OCI-LY3 (cell line): ENCODE measurements around the gene HTR3E.

Experiments used
- H2AFZ ChIP-seq: fragments of 200-600, 300-600 bp; shearing (Covaris generic); 2 replicates; pipeline ENCODE4 v1.6.0; 2014; ENCODE audit warnings: antibody characterized with exemption, low read depth, low read length
- H3K27ac ChIP-seq: fragments of 200-600, 300-600 bp; sonication (generic); 2 replicates; pipeline ENCODE4 v1.5.1; 2014; ENCODE audit warnings: mild to moderate bottlenecking, low read length, moderate library complexity, mixed read lengths
- H3K27me3 ChIP-seq: fragments of 200-600, 300-600 bp; sonication (generic); 2 replicates; pipeline ENCODE4 v1.6.1; 2014; ENCODE audit warnings: low read depth, low read length, mixed read lengths
- H3K36me3 ChIP-seq: fragments of 200-600, 300-600 bp; sonication (generic); replicated peaks from 2 replicates; pipeline ENCODE3; 2014; ENCODE audit warnings: low read depth, low read length, mixed read lengths
- H3K4me1 ChIP-seq: fragments of 300-600, 200-600 bp; sonication (generic); 2 replicates; pipeline ENCODE4 v1.6.1; 2014; ENCODE audit warnings: low read length, mixed read lengths
- H3K4me2 ChIP-seq: fragments of 200-600, 300-600 bp; sonication (generic); 2 replicates; pipeline ENCODE4 v1.6.1; 2014; ENCODE audit warnings: low read length, mixed read lengths
- H3K4me3 ChIP-seq: fragments of 300-600, 200-600 bp; sonication (generic); 2 replicates; pipeline ENCODE4 v1.5.1; 2014; ENCODE audit warnings: antibody characterized with exemption, mild to moderate bottlenecking, low read length, moderate library complexity
- H3K79me2 ChIP-seq: fragments of 300-600, 200-600 bp; shearing (Covaris generic); 2 replicates; pipeline ENCODE4 v1.6.1; 2014; ENCODE audit warnings: mild to moderate bottlenecking, low read length, mixed read lengths
- H3K9ac ChIP-seq: fragments of 300-600, 200-600 bp; shearing (Covaris generic); 2 replicates; pipeline ENCODE4 v1.6.0; 2014; ENCODE audit warnings: mild to moderate bottlenecking, low read length, moderate library complexity
- H3K9me3 ChIP-seq: fragments of 200-600, 300-600 bp; shearing (Covaris generic); 2 replicates; pipeline ENCODE4 v1.6.1; 2014; ENCODE audit warnings: low read length, mixed read lengths; ENCODE audit not compliant: insufficient read depth
- H4K20me1 ChIP-seq: fragments of 200-600, 300-600 bp; sonication (generic); 2 replicates; pipeline ENCODE4 v1.6.1; 2016; ENCODE audit warnings: low read length, mixed read lengths; ENCODE audit not compliant: insufficient read depth
- EZH2phosphoT487 ChIP-seq: fragments of 200-600 bp; shearing (Covaris generic); IDR thresholded peaks from 2 replicates; pipeline ENCODE4 v1.6.1; 2018; ENCODE audit warnings: antibody characterized with exemption, mixed run types, low read depth
- TF ChIP-seq, protein P1 (sequence below): fragments of 200-600, 300-600 bp; sonication (generic); IDR thresholded peaks from 2 replicates; pipeline ENCODE4 v1.5.1; 2014; ENCODE audit warnings: antibody characterized with exemption, low read length, low read depth

HTR3E gene

DNA sequence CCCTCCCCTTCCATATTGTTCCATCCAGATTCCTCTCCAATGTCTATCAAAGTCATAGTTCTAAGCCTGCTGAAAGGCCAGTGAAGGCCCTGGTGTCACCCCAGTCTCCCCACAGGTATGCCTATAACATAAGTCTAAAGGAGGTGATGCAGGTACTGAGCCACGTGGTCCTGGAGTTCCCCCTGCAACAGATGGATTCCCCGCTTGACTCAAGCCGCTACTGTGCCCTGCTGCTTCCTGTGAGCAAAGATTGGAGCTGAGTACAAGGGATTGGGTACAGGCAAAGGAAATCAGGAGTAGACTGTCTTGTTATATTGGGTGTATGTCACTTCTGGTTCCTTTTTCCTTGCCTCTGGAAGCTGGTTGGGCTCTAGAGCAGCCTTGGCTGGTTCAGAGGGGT is 46.5 kb downstream of the HTR3E start:
- Histone ChIP-seq H3K4me3 (no peak overlapping the region), H3K9me3 (no peaks in the 10 kb centered on the region), H2AFZ (no peak overlapping the region), H3K79me2 (peaks cover 14% of the 10 kb centered on the region; the same call in 1 of the 2 replicates), H4K20me1 (no peaks in the 10 kb centered on the region), H3K4me1 (peaks cover 10% of the 10 kb centered on the region), H3K27ac (no peak overlapping the region), H3K27me3 (no peaks in the 10 kb centered on the region), H3K4me2 (no peak overlapping the region), H3K36me3 (peaks cover 58% of the 10 kb centered on the region), H3K9ac (no peak overlapping the region)
- TF ChIP-seq, protein P1, sequence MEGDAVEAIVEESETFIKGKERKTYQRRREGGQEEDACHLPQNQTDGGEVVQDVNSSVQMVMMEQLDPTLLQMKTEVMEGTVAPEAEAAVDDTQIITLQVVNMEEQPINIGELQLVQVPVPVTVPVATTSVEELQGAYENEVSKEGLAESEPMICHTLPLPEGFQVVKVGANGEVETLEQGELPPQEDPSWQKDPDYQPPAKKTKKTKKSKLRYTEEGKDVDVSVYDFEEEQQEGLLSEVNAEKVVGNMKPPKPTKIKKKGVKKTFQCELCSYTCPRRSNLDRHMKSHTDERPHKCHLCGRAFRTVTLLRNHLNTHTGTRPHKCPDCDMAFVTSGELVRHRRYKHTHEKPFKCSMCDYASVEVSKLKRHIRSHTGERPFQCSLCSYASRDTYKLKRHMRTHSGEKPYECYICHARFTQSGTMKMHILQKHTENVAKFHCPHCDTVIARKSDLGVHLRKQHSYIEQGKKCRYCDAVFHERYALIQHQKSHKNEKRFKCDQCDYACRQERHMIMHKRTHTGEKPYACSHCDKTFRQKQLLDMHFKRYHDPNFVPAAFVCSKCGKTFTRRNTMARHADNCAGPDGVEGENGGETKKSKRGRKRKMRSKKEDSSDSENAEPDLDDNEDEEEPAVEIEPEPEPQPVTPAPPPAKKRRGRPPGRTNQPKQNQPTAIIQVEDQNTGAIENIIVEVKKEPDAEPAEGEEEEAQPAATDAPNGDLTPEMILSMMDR, result no peak
- TF ChIP-seq EZH2phosphoT487, result no peak

DNA sequence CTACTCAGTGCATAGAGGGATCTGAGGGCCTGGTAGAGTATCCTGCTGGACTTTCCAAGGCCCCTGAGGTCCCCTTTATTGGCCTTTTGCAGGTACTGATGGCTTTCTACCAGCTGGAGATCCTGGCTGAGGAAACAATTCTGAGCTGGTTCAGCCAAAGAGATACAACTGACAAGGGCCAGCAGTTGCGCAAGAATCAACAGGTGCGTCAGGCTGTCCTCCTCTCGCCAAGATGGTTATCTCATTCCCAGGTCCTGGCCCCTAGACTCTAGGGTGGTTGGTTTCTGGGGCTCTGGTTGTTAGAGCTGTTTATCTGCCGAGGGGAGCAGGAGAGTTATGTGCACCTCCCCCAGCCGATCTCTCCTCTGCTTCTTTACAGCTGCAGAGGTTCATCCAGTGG is 47.6 kb downstream of the HTR3E start:
- H3K9me3 ChIP-seq, result no peaks in the 10 kb centered on the region
- peaks cover 10% of the 10 kb centered on the region for H3K4me1 ChIP-seq
- H3K36me3 ChIP-seq, result peaks cover 58% of the 10 kb centered on the region
- H2AFZ ChIP-seq, result no peak overlapping the region
- H4K20me1 ChIP-seq, result no peaks in the 10 kb centered on the region
- no peak for TF ChIP-seq EZH2phosphoT487
- TF ChIP-seq, protein P1, result no peak
- H3K9ac ChIP-seq, result no peak overlapping the region
- no peak overlapping the region for H3K4me3 ChIP-seq
- no peak overlapping the region for H3K4me2 ChIP-seq
- peaks cover 8% of the 10 kb centered on the region; the same call in 1 of the 2 replicates for H3K79me2 ChIP-seq
- no peak overlapping the region for H3K27ac ChIP-seq
- no peaks in the 10 kb centered on the region for H3K27me3 ChIP-seq

DNA sequence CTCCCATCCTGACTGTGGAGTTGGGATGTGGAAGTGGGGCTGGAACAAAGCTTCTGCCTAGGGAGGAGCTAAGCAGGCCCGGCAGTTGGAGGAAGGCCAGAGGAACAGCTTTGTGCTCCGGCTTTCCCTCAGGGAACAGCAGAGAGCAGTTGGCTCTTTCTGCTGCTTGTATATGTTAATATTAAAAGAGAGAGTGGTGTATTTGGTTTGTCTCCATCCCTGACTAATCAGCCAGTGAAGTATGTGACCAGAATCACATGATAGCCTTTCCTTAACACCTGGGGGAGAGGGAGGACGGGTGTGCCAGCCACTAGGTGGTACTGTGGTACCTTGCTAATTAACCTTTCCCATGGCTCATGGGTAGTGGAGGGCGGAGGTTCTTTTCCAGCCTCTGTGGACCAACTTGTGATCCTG is 48.3 kb downstream of the HTR3E start:
- no peak overlapping the region for H3K27ac ChIP-seq
- H2AFZ ChIP-seq, result no peak overlapping the region
- TF ChIP-seq, protein P1, result peak; percentile 48
- TF ChIP-seq EZH2phosphoT487, result no peak
- peaks cover 6% of the 10 kb centered on the region; the same call in 1 of the 2 replicates for H3K79me2 ChIP-seq
- H4K20me1 ChIP-seq, result no peaks in the 10 kb centered on the region
- H3K27me3 ChIP-seq, result no peaks in the 10 kb centered on the region
- no peak overlapping the region for H3K9ac ChIP-seq
- H3K4me2 ChIP-seq, result no peak overlapping the region
- no peaks in the 10 kb centered on the region for H3K9me3 ChIP-seq
- peaks cover 55% of the 10 kb centered on the region for H3K36me3 ChIP-seq
- peaks cover 10% of the 10 kb centered on the region for H3K4me1 ChIP-seq
- H3K4me3 ChIP-seq, result no peak overlapping the region

DNA sequence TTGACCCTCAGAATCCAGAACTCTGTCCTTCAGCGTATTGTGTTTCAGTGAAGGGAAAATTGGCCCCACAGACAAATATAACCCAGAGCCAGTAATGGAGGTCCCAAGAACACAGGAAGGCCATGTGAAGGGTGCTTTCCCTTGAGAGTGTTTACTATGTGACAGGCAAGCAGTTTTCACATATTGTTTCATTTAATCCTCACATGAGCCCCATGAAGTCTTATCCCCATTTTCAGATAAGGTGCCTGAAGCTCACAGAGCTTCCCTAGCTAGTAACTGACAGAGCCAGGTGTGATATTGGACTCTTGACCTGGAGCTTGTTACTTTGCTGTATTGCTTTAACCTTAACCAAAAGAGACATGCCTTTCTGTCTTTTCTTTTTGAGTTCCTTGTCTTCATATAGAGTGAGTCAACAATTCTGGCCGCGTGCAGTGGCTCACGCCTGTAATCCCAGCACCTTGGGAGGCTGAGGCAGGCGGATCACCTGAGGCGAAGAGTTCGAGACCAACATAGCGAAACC is 48.9 kb downstream of the HTR3E start:
- H3K9ac ChIP-seq, result no peak overlapping the region
- TF ChIP-seq, protein P1, result no peak
- TF ChIP-seq EZH2phosphoT487, result no peak
- no peak overlapping the region for H2AFZ ChIP-seq
- no peak overlapping the region for H3K27ac ChIP-seq
- no peaks in the 10 kb centered on the region for H3K79me2 ChIP-seq
- peaks cover 10% of the 10 kb centered on the region for H3K4me1 ChIP-seq
- no peaks in the 10 kb centered on the region for H4K20me1 ChIP-seq
- H3K4me2 ChIP-seq, result no peak overlapping the region
- H3K9me3 ChIP-seq, result no peaks in the 10 kb centered on the region
- no peaks in the 10 kb centered on the region for H3K27me3 ChIP-seq
- peaks cover 48% of the 10 kb centered on the region for H3K36me3 ChIP-seq
- no peak overlapping the region for H3K4me3 ChIP-seq
